GM19240 (cell line): ENCODE measurements around the gene ESRRG.

Experiments
- DNase-seq: peaks from one replicate; pipeline ENCODE4 v3.0.0; 2011; ENCODE audit warnings: low spot score; ENCODE audit not compliant: insufficient read length

Gene ESRRG

GRCh38 chr1:216523043-216523442, 200.2 kb downstream of the ESRRG start:
- DNase-seq = no peak

GRCh38 chr1:216521477-216521876, 201.8 kb downstream of the ESRRG start:
- no peak for DNase-seq

GRCh38 chr1:216518844-216519627, 204.2 kb downstream of the ESRRG start:
- no peak for DNase-seq

- no peak for DNase-seq
These were observed 220.6 kb downstream of the ESRRG start for GRCh38 chr1:216502528-216503162.

- no peak for DNase-seq
These were observed 222.8 kb downstream of the ESRRG start for GRCh38 chr1:216500273-216500967.

GRCh38 chr1:216499581-216500272, 223.5 kb downstream of the ESRRG start:
- DNase-seq = no peak

GRCh38 chr1:216498277-216498676, 225.0 kb downstream of the ESRRG start:
- no peak for DNase-seq

GRCh38 chr1:216485042-216485441, 238.2 kb downstream of the ESRRG start:
- DNase-seq = no peak

GRCh38 chr1:216483672-216484401, 239.4 kb downstream of the ESRRG start:
- no peak for DNase-seq

- DNase-seq = no peak
These were observed 240.6 kb downstream of the ESRRG start for GRCh38 chr1:216482620-216483019.

- no peak for DNase-seq
These were observed 245.0 kb downstream of the ESRRG start for GRCh38 chr1:216478238-216478637.

- DNase-seq = no peak
These were observed 246.9 kb downstream of the ESRRG start for GRCh38 chr1:216476341-216476740.

GRCh38 chr1:216475659-216476276, 247.5 kb downstream of the ESRRG start:
- DNase-seq = no peak

- no peak for DNase-seq
These were observed 256.9 kb downstream of the ESRRG start for GRCh38 chr1:216466162-216466801.

GRCh38 chr1:216464489-216464888, 258.7 kb downstream of the ESRRG start:
- no peak for DNase-seq

- DNase-seq = no peak
These were observed 261.0 kb downstream of the ESRRG start for GRCh38 chr1:216462066-216462775.

GRCh38 chr1:216461466-216461865, 261.8 kb downstream of the ESRRG start:
- DNase-seq = no peak

- no peak for DNase-seq
These were observed 263.5 kb downstream of the ESRRG start for GRCh38 chr1:216459651-216460207.

- no peak for DNase-seq
These were observed 264.4 kb downstream of the ESRRG start for GRCh38 chr1:216458812-216459211.
